DND-41 (cell line): ENCODE measurements around the gene OR7C2.

Source experiments
- ATAC-seq: fragments of 200-7000 bp; cut with Tn5 transposase; 3 replicates; pipeline ENCODE4 v1.9.1; 2021; ENCODE audit warnings: low read depth; ENCODE audit not compliant: insufficient read depth
- DNase-seq: peaks from one replicate; pipeline ENCODE4 v3.0.0-alpha.2; 2020
- H2AFZ ChIP-seq: 2 replicates; pipeline ENCODE4 v1.6.0; 2012; ENCODE audit warnings: low read depth, low read length
- H3K27ac ChIP-seq: 2 replicates; pipeline ENCODE4 v1.5.1; 2012; ENCODE audit warnings: low read length, inconsistent platforms
- H3K27me3 ChIP-seq: fragments of 200-600 bp; sonication (generic); 2 replicates; pipeline ENCODE4 v1.6.0; 2012; ENCODE audit warnings: low read length, mild to moderate bottlenecking, inconsistent platforms; ENCODE audit not compliant: insufficient read depth, poor library complexity
- H3K36me3 ChIP-seq: 2 replicates; pipeline ENCODE4 v1.5.1; 2012; ENCODE audit warnings: low read length, inconsistent platforms; ENCODE audit not compliant: insufficient read depth
- H3K4me1 ChIP-seq: 2 replicates; pipeline ENCODE4 v1.5.1; 2012; ENCODE audit warnings: mild to moderate bottlenecking, low read length; ENCODE audit not compliant: insufficient read depth
- H3K4me2 ChIP-seq: 2 replicates; pipeline ENCODE4 v1.6.0; 2012; ENCODE audit warnings: mild to moderate bottlenecking, moderate library complexity, low read length, inconsistent platforms; ENCODE audit not compliant: insufficient read depth
- H3K4me3 ChIP-seq, 2 experiments: fragments of 200-600 bp in 1 of 2; shearing (Covaris generic) in 1 of 2; 2 replicates each; pipeline ENCODE4 v1.5.1; 2012 to 2016; ENCODE audit warnings: inconsistent platforms in 2 of 2, low read length in 2 of 2, mild to moderate bottlenecking in 2 of 2, low read depth in 1 of 2, moderate library complexity in 1 of 2
- H3K79me2 ChIP-seq: 2 replicates; pipeline ENCODE4 v1.6.0; 2012; ENCODE audit warnings: low read length, inconsistent platforms; ENCODE audit not compliant: insufficient read depth
- H3K9ac ChIP-seq: 2 replicates; pipeline ENCODE4 v1.6.0; 2012; ENCODE audit warnings: low read depth, mild to moderate bottlenecking, inconsistent platforms, low read length, moderate library complexity
- H3K9me3 ChIP-seq: 2 replicates; pipeline ENCODE4 v1.5.1; 2012; ENCODE audit warnings: low read length, moderate library complexity, mild to moderate bottlenecking, inconsistent platforms; ENCODE audit not compliant: insufficient read depth, severe bottlenecking
- H4K20me1 ChIP-seq: 2 replicates; pipeline ENCODE4 v1.6.0; 2012; ENCODE audit warnings: low read length; ENCODE audit not compliant: insufficient read depth
- EZH2 ChIP-seq: IDR thresholded peaks from 3 replicates; pipeline ENCODE4 v1.6.1; 2012; ENCODE audit warnings: borderline replicate concordance, low read depth, mild to moderate bottlenecking, moderate library complexity, low read length, inconsistent platforms; ENCODE audit not compliant: severe bottlenecking
- TF ChIP-seq, protein P1 (sequence below): IDR thresholded peaks from 2 replicates; pipeline ENCODE4 v1.5.1; 2012; ENCODE audit warnings: borderline replicate concordance, low read length, moderate library complexity, mild to moderate bottlenecking; ENCODE audit not compliant: poor library complexity, severe bottlenecking; ENCODE audit errors: extremely low read depth

OR7C2 gene

DNA sequence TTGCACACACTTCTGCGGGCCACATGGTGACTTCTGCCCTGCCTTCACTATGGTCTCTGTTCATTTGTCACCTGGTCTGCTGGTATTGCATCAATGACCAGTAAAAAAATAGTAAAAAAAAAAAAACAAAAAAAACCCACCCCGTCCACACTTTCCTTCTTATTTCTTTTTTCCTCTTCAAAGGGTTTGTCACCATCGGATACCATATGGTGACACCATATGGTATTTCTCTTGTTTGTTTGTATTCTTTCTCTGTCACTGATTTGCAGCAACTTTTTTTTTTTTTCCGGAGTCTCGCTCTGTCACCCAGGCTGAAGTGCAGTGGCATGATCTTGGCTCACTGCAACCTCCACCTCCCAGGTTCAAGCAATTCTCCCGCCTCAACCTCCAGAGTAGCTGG is 26.2 kb upstream of the OR7C2 start:
- no peaks in the 10 kb centered on the region for H4K20me1 ChIP-seq
- H3K4me3 ChIP-seq = no peak overlapping the region
- H3K4me2 ChIP-seq = no peak overlapping the region
- DNase-seq = no peak
- H3K27me3 ChIP-seq = no peaks in the 10 kb centered on the region
- no peak overlapping the region for H3K9ac ChIP-seq
- no peaks in the 10 kb centered on the region for H3K36me3 ChIP-seq
- H3K79me2 ChIP-seq = no peaks in the 10 kb centered on the region
- no peak for ATAC-seq
- H3K27ac ChIP-seq = no peak overlapping the region
- H3K9me3 ChIP-seq = no peaks in the 10 kb centered on the region
- no peak overlapping the region for H2AFZ ChIP-seq
- TF ChIP-seq, protein P1, sequence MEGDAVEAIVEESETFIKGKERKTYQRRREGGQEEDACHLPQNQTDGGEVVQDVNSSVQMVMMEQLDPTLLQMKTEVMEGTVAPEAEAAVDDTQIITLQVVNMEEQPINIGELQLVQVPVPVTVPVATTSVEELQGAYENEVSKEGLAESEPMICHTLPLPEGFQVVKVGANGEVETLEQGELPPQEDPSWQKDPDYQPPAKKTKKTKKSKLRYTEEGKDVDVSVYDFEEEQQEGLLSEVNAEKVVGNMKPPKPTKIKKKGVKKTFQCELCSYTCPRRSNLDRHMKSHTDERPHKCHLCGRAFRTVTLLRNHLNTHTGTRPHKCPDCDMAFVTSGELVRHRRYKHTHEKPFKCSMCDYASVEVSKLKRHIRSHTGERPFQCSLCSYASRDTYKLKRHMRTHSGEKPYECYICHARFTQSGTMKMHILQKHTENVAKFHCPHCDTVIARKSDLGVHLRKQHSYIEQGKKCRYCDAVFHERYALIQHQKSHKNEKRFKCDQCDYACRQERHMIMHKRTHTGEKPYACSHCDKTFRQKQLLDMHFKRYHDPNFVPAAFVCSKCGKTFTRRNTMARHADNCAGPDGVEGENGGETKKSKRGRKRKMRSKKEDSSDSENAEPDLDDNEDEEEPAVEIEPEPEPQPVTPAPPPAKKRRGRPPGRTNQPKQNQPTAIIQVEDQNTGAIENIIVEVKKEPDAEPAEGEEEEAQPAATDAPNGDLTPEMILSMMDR = no peak
- TF ChIP-seq EZH2 = no peak
- H3K4me1 ChIP-seq = no peaks in the 10 kb centered on the region

DNA sequence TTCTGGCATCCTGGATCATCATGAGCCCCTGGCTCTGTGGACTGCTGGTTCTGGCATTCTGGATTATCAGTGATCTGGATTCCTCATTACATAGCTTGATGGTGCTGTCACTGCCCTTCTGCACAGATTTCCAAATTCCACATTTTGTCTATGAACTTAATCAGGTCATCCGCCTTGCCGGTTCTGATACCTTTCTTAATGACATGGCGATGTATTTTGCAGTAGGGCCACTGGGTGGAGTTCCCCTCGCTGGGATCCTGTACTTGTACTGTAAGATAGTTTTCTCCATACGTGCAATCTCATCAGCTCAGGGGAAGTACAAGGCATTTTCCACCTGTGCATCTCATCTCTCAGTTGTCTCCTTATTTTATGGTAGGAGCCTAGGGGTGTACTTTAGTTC is 24.4 kb upstream of the OR7C2 start:
- Histone ChIP-seq H3K4me3 (no peak overlapping the region), H3K36me3 (no peaks in the 10 kb centered on the region), H3K4me1 (no peaks in the 10 kb centered on the region), H3K4me2 (no peak overlapping the region), H4K20me1 (no peaks in the 10 kb centered on the region), H2AFZ (no peak overlapping the region), H3K79me2 (no peaks in the 10 kb centered on the region), H3K9me3 (no peaks in the 10 kb centered on the region), H3K9ac (no peak overlapping the region), H3K27me3 (no peaks in the 10 kb centered on the region), H3K27ac (no peak overlapping the region)
- ATAC-seq = no peak
- no peak for DNase-seq
- TF ChIP-seq, protein P1 = no peak
- TF ChIP-seq EZH2 = no peak

DNA sequence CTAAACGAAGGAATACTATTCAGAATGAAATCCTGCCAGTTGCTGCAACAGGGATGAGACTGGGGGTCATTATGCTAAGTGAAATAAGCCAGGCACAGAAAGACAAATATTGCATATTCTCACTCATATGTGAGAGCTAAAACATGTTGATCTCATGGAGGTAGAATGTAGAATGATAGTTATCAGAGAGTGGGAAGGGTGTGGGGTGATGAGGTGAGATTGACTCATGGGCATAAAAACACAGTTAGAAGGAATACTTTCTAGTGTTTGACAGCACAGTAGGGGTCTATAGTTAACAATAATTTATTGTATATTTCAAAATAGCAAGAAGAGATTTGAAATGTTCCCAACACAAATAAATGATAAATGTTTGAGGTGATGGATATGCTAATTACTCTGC is 7.8 kb upstream of the OR7C2 start:
- no peaks in the 10 kb centered on the region for H3K79me2 ChIP-seq
- no peaks in the 10 kb centered on the region for H4K20me1 ChIP-seq
- H3K9ac ChIP-seq = no peak overlapping the region
- TF ChIP-seq EZH2 = no peak
- TF ChIP-seq, protein P1 = no peak
- H3K27me3 ChIP-seq = no peaks in the 10 kb centered on the region
- no peaks in the 10 kb centered on the region for H3K36me3 ChIP-seq
- H3K4me1 ChIP-seq = no peaks in the 10 kb centered on the region
- DNase-seq (no peak), ATAC-seq (no peak)
- no peak overlapping the region for H2AFZ ChIP-seq
- no peak overlapping the region for H3K4me3 ChIP-seq
- H3K27ac ChIP-seq = no peak overlapping the region
- no peak overlapping the region for H3K4me2 ChIP-seq
- no peaks in the 10 kb centered on the region for H3K9me3 ChIP-seq

DNA sequence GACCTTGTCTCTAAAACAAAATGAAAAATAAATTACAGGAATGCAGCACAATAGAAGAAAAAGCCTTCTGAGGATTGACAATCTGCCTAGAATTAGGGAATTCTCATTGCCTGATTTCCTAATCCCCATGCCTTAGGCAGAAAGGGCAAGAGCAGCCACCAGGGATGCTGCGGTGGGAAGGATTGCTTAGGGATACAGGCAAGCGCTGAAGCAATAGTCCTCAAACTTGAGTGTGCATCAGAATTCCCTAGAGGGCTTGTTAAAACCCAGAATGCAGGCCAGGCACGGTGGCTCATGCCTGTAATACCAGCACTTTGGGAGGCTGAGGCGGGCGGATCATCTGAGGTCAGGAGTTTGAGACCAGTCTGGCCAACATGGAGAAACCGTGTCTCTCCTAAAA is 1.0 kb upstream of the OR7C2 start:
- Histone ChIP-seq H3K79me2 (no peaks in the 10 kb centered on the region), H3K27ac (no peak overlapping the region), H3K9ac (no peak overlapping the region), H3K4me2 (no peak overlapping the region), H3K27me3 (no peaks in the 10 kb centered on the region), H3K4me3 (no peak overlapping the region), H4K20me1 (no peaks in the 10 kb centered on the region), H2AFZ (no peak overlapping the region), H3K9me3 (no peaks in the 10 kb centered on the region), H3K4me1 (no peaks in the 10 kb centered on the region), H3K36me3 (no peaks in the 10 kb centered on the region)
- ATAC-seq (no peak), DNase-seq (no peak)
- TF ChIP-seq EZH2 = no peak
- TF ChIP-seq, protein P1 = no peak
